Adipocyte (in vitro differentiated cells): ENCODE data around the gene LCE5A.
"Not testable (repeated sequence)": the region's sequence is repeated elsewhere in the genome, so short reads cannot be mapped to it uniquely, and the experiment has no call there.

Experiments used
- DNase-seq: peaks from one replicate; pipeline ENCODE4 v3.0.0-alpha.2; 2015; ENCODE audit warnings: low read depth
- H3K27me3 ChIP-seq: replicated peaks from 2 replicates; pipeline ENCODE4 v1.7.0; 2013; ENCODE audit warnings: mild to moderate bottlenecking, low read length, moderate library complexity; ENCODE audit not compliant: control insufficient read depth, insufficient read depth
- H3K36me3 ChIP-seq: 2 replicates; pipeline ENCODE4 v1.7.0; 2013; ENCODE audit warnings: low read length, mild to moderate bottlenecking, moderate library complexity; ENCODE audit not compliant: control insufficient read depth, insufficient read depth, severe bottlenecking
- H3K4me1 ChIP-seq: 2 replicates; pipeline ENCODE4 v1.7.0; 2013; ENCODE audit warnings: mild to moderate bottlenecking, low read length, moderate library complexity; ENCODE audit not compliant: control insufficient read depth, insufficient read depth
- H3K4me3 ChIP-seq: 2 replicates; pipeline ENCODE4 v1.7.0; 2013; ENCODE audit warnings: mild to moderate bottlenecking, low read length, moderate library complexity
- H3K9ac ChIP-seq: 2 replicates; pipeline ENCODE4 v1.7.0; 2013; ENCODE audit warnings: mild to moderate bottlenecking, low read length, moderate library complexity
- H3K9me3 ChIP-seq: 2 replicates; pipeline ENCODE4 v1.7.0; 2013; ENCODE audit warnings: mild to moderate bottlenecking, low read length, moderate library complexity; ENCODE audit not compliant: control insufficient read depth

Gene LCE5A, protein sequence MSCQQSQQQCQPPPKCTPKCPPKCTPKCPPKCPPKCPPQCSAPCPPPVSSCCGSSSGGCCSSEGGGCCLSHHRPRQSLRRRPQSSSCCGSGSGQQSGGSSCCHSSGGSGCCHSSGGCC

DNA sequence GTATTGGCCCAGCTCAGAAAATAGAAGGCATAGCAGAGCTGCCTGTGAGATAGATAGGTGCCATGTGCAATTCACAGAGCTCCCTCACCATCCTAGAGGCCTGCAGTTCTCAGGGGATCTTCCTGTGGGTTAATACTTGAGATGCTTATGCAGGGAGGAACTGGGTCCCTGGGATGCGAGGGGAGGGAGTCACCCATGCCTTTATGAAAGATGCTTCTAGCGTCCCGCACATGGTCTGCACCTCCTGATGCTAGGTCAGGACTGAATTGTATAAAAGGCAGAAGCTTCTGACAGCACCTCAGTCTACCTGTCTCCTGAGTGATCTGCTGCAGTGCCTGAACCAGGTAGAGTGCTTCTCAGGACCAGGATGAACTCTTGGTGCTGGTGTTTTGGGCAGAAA, at the start of gene LCE5A:
Gene LCE5A, plus strand, starts transcription at position 301 of the 400 bp plus-strand sequence. CDS start 732 bp downstream, outside the sequence.
- no peak within 1 kb of the TSS for H3K9ac ChIP-seq
- H3K4me1 ChIP-seq: no peaks in the 10 kb centered on the region
- H3K27me3 ChIP-seq: peaks cover 68% of the 10 kb centered on the region
- no peak within 1 kb of the TSS for H3K4me3 ChIP-seq
- no peak for DNase-seq
- H3K36me3 ChIP-seq: no peaks in the 10 kb centered on the region
- no peaks in the 10 kb centered on the region for H3K9me3 ChIP-seq

DNA sequence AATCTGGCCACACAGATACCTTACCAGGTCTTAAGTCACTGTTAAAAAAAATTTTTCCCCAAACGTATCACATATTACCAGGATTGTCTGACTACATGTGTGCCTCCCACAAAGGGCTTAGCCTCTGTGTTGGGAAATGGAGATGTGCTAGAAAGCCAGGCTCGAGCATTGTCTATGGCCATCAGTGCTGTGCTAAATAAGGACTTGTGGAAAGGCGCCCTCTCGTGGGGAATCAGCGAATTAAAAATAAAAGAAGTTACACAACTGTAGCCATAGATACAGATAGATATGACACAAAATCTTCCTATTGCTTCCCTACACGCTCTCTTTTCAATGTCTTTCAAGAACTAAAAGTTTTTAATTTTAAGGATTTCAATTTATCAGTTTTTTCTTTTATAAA, 49.1 kb upstream of the LCE5A start:
- peak; percentile 68 for DNase-seq
- peaks cover 10% of the 10 kb centered on the region for H3K9me3 ChIP-seq
- peaks cover 4% of the 10 kb centered on the region for H3K4me1 ChIP-seq
- peaks cover 7% of the 10 kb centered on the region for H3K27me3 ChIP-seq
- no peak overlapping the region for H3K9ac ChIP-seq
- H3K4me3 ChIP-seq: no peak overlapping the region
- no peaks in the 10 kb centered on the region for H3K36me3 ChIP-seq

DNA sequence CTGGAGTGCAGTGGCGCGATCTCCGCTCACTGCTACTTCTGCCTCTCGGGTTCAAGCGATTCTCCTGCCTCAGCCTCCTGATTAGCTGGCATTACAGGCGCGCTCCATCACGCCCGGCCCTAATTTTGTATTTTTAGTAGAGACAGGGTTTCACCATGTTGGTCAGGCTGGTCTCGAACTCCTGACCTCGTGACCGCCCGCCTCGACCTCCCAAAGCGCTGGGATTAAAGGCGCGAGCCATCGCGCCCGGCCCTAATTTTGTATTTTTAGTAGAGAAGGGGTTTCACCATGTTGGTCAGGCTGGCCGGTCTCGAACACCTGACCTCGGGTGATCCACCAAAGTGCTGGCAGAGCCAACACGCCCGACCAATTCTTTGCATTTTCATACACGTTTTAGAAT, 48.0 kb upstream of the LCE5A start:
- H3K4me3 ChIP-seq: no peak overlapping the region
- no peak for DNase-seq
- peaks cover 4% of the 10 kb centered on the region for H3K27me3 ChIP-seq
- H3K9ac ChIP-seq: no peak overlapping the region
- H3K9me3 ChIP-seq: peaks cover 13% of the 10 kb centered on the region
- peaks cover 4% of the 10 kb centered on the region for H3K4me1 ChIP-seq
- H3K36me3 ChIP-seq: no peaks in the 10 kb centered on the region

DNA sequence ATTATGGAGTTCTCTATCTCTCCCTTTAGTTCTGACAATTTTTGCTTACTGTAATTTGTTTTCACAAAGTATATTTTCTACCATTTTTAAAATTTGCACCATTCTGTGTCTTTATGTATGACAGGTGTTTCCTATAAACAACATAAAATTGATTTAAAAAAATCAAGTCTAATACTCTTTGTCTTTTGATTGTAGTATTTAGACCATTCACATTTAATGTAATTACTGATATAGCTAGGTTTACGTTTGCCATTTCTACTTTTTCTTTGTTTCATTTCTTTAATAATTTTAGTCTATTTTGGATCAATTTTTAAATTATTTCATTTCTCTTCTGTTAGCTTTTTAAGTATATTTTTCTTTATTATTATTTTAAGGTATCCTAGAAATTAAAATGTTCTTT, 44.4 kb upstream of the LCE5A start:
- peaks cover 8% of the 10 kb centered on the region for H3K27me3 ChIP-seq
- H3K4me1 ChIP-seq: no peaks in the 10 kb centered on the region
- H3K9me3 ChIP-seq: peaks cover 19% of the 10 kb centered on the region
- H3K4me3 ChIP-seq: no peak overlapping the region
- H3K9ac ChIP-seq: no peak overlapping the region
- no peak for DNase-seq
- no peaks in the 10 kb centered on the region for H3K36me3 ChIP-seq

DNA sequence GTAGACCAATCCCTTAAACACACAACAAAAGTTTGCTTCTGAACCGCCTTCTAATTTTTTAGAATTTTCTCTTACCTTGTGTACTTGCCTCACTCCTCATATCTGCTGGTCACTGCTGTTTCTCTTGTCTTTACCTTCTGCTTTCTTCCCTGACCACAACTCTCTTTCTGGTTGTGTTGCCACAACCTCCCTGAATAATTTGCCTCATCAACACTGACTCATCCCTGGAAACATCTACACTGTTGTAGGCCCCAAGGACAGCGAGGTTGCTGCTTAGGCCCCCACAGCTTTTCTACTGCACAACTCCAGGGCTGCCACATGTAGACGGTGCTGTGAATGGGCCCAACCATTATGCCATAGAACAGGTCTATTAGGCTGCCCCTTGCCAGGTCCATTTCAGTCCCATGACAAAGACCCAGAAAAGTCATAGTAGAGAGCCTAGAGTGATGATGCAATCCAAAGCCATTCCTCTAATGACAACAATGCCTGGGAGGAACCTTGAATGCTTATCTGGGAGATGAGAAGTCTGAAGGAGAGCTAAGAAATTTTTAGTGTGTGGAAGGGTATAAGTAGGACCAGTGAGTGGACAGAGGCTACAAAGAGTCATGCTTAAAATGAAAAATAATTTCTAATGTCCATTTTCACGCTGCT, 36.6 kb upstream of the LCE5A start:
- Histone ChIP-seq H3K27me3 (no peaks in the 10 kb centered on the region), H3K4me1 (no peaks in the 10 kb centered on the region), H3K4me3 (no peak overlapping the region), H3K9ac (no peak overlapping the region), H3K36me3 (no peaks in the 10 kb centered on the region), H3K9me3 (peaks cover 3% of the 10 kb centered on the region)
- no peak for DNase-seq

DNA sequence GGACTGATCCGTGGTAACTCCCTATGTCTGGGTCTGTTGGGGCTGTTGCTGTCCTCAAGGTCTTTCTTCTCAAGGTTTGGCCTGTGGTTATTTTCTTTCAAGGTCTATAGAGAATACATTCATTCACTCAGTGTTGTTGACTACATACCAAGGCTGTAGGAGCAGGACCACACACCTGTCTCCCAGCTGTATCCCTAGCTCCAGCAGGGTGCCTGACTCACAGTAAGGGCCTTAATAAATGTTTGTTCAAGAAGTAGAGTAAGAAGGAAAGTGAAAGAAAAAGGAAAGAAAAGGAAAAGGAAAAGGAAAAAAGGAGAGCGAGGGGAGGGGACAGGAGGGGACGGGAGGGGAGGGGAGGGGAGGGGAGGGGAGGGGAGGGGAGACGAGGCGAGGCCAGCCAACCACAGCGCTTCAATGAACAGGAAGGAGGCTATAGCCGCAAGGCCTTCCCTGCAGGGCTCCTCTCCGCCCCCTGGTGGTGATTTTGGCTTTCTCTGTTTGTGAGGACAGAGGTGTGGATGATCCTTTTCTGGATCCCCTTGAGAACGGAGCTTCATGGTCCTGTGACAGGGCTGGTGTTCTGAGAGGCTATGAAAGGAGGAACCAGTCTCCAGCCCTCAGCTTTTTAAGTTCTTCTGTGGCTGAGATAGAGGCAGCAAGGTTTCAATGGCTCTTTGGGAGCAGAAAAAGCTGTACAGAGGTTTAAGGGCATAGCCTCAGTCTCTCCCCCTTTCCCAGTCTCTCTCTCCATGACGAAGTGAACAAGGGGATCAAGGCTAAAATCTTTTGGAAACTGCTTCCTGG, 30.6 kb upstream of the LCE5A start:
- no peak overlapping the region for H3K9ac ChIP-seq
- H3K4me1 ChIP-seq: no peaks in the 10 kb centered on the region
- peaks cover 3% of the 10 kb centered on the region for H3K27me3 ChIP-seq
- H3K36me3 ChIP-seq: no peaks in the 10 kb centered on the region
- no peak overlapping the region for H3K4me3 ChIP-seq
- DNase-seq: peak; percentile 16
- peaks cover 3% of the 10 kb centered on the region for H3K9me3 ChIP-seq

DNA sequence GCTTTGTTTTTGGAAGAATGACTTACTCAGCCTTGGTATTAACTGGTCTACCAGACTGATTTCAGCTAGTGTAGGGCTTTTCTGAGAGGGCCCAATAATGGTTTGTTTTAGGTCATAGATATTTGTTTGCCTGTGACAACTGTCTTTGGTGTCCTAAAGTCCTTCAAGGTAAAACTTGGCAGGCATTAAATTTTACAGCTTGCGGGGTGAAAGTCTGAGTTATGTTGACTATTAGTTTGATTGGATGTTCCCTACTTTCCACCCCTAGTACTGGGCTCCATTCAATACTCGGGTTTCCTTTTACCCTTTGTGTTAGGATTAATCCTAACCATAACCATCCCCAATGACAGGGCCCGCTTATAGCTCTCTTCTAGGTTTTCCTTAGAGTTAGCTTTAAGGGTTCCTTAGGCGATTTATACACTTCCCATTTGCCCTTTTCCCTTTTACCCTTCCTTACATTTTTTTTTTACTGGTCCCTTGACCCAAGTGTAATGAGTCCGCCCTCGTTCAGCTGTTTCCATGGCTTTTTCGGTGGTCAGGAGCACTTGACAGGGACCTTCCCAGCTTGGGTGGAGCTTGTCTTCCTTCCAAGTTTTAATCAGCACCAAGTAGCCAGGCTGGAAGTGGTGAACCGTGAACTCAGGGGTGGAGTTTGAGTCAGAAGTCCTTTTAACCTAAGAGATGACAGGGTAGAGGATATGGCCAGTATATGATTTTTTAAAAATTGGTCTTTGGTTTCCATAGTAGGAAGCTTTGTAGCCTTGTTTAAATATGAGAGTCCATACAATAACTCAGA, 28.5 kb upstream of the LCE5A start:
- H3K27me3 ChIP-seq: peaks cover 10% of the 10 kb centered on the region
- H3K9ac ChIP-seq: no peak overlapping the region
- no peak for DNase-seq
- peaks cover 3% of the 10 kb centered on the region for H3K9me3 ChIP-seq
- H3K36me3 ChIP-seq: no peaks in the 10 kb centered on the region
- no peaks in the 10 kb centered on the region for H3K4me1 ChIP-seq
- no peak overlapping the region for H3K4me3 ChIP-seq

DNA sequence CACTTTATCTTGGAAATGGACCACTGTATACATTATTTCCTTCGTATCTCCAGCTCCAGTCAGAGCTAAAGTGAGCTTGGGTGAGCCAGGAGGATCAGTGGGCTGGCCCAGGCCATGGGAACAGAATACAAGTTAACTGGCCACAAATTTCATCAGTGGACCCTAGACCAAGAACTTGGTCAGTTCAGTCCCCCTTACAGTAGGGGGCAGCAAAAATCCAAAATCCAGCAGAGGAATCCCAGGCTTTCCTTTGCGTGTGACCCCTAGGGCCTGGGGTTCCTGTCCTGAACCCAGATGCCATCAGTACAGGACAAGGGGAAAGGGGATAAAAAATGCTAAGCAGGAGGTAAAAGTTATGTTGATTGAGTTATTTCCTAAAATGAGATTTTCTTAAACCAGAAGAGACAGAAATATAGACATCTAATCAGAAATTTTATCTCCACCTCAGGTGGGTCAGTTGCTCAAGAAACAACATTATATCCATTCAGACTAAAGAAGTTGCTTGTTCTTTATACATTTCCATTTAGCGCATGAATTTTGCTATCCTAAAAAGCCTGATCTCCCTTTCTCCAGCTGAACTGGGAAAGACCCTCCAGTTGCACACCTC, 24.1 kb upstream of the LCE5A start:
- Histone ChIP-seq H3K36me3 (no peaks in the 10 kb centered on the region), H3K4me1 (no peaks in the 10 kb centered on the region), H3K4me3 (no peak overlapping the region), H3K9me3 (peaks cover 3% of the 10 kb centered on the region), H3K9ac (no peak overlapping the region), H3K27me3 (peaks cover 10% of the 10 kb centered on the region)
- no peak for DNase-seq

DNA sequence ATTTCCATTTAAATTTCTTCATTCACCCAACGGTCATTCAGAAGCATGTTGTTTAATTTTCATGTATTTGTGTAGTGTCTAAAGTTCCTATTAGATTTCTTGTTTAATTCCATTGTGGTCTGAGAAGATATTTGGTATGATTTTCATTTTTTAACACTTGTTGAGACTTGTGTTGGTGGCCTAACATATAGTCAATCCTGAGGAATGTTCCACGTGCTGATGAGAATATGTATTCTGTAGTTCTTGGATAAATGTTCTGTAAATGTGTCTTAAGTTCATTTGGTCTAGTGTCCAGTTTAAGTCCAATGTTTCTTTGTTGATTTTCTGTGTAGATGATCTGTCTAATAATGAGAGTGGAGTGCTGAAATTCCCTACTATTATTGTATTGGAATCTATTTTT, 22.7 kb upstream of the LCE5A start:
- no peak overlapping the region for H3K9ac ChIP-seq
- H3K27me3 ChIP-seq: peaks cover 10% of the 10 kb centered on the region
- no peak for DNase-seq
- H3K9me3 ChIP-seq: peaks cover 3% of the 10 kb centered on the region
- H3K4me3 ChIP-seq: no peak overlapping the region
- no peaks in the 10 kb centered on the region for H3K36me3 ChIP-seq
- H3K4me1 ChIP-seq: no peaks in the 10 kb centered on the region

DNA sequence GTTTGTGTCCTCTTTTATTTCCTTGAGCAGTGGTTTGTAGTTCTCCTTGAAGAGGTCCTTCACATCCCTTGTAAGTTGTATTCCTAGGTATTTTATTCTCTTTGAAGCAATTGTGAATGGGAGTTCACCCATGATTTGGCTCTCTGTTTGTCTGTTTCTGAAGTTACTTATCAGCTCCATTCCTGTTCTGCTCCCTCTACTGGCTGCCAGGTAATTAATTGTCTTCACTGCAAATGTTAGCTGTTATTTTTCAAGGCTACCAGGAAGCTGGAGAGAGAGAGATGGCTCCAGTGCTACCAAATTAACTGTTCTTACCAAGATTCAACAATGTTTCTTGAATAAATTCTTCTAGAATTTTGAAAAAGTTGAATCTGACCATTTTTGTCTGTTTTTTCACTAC, 19.1 kb upstream of the LCE5A start:
- DNase-seq: not testable (repeated sequence)

More for the DNA sequence above, 19.1 kb upstream of the LCE5A start:
- H3K9ac ChIP-seq, H3K4me1 ChIP-seq, H3K9me3 ChIP-seq, H3K4me3 ChIP-seq, H3K36me3 ChIP-seq: not testable (repeated sequence)
- peaks cover 10% of the 10 kb centered on the region for H3K27me3 ChIP-seq
